GM21526 (cell line): ENCODE data around the gene AP2A1.
"Not testable (repeated sequence)": the region's sequence is repeated elsewhere in the genome, so short reads cannot be mapped to it uniquely, and the experiment has no call there.

Source experiments
- ATAC-seq: cut with Tn5 transposase; IDR thresholded peaks from one replicate; pipeline ENCODE4 v1.9.1; 2021; ENCODE audit warnings: moderate library complexity; ENCODE audit not compliant: unreplicated experiment, low FRiP score

Gene AP2A1

GRCh38 chr19:49766930-49767299, at the start of gene AP2A1:
TSS of gene AP2A1 (plus strand) at chr19:49767001. CDS start at chr19:49767134, 133 bp downstream.
- ATAC-seq: no peak

DNA sequence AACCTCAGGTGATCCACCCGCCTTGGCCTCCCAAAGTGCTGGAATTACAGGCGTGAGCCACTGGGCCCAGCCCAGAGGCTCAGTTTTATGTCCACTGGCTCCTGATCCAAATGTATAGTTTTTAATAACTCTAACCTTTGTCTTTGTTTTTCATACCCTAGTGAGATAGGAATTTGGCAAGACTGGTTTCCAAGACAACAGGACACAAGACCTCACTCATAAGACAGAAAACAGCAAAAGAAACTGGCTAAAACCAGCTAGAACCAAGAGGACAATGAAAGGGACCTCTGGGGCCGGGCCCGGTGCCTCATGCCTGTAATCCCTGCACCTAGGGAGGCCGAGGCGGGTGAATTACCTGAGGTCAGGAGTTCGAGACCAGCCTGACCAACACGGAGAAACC, 48.3 kb upstream of the AP2A1 start:
- no peak for ATAC-seq

DNA sequence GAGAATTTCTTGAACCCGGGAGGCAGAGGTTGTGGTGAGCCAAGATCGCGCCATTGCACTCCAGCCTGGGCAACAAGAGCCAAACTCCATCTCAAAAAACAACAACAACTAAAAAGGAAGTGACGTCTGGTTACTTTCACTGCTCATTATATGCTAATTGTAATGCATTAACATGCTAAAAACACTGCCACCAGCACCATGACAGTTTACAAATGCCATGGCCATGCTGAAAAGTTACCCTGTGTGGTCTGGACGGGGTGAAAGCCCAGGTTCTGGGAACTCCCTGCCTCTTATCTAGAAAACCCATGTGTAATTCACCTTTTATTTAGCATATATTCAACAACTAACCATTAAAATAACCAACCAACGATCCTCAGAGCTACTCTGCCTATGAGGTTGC, 47.8 kb upstream of the AP2A1 start:
- no peak for ATAC-seq

DNA sequence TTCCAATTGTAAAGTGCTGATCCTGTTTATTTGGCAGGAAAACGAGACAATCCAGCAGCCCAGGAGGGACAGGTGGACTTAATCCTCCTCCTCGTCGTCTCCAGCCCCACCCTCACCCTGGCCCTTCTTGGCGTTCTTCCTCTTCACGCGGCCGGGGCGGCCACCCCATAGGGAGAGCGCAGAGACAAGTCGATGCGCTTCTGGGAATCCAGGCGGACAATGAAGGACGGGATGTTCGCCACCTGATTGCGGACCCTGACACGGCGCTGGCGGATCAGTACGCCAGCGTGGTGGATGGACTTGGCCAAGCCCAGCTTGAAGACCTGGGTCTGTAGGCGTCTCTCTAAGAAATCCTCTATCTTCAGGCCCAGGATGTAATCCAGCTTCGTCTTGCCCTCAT, 47.4 kb upstream of the AP2A1 start:
- ATAC-seq: not testable (repeated sequence)

GRCh38 chr19:49727217-49728030, 39.4 kb upstream of the AP2A1 start:
- ATAC-seq: no peak

DNA sequence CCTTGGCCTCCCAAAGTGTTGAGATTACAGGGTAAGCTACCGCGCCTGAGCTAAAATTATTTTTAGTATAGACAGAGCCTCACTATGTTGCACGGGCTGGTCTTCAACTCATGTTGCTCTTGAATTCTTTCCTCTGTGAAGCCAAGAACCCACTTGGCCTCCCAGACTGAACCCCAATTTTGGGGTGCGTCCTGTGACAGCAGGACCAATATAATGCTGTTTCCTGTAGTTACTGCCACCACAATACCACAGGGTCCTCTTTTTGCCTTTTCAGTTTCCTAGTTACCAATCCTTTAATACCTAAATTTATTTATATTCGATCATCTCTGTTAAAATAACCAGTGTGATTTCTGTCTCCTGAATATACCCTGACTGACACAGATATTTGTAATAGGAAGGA, 36.6 kb upstream of the AP2A1 start:
- no peak for ATAC-seq

DNA sequence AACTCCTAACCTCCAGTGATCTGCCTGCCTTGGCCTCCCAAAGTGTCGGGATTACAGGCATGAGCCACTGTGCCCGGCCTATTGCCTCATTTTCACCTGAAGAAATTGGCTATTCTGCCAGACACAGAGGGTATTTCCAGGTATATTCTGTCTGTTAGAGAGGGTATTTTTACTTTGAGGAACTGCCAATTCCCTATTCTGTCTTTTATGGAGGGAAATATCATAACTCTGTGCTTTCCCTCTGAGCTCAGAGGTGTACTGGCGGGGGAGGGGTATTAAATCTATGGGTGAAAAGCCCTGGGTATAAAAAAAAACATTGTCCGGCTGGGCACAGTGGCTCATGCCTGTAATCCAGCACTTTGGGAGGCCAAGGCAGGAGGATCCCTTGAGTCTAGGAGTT, 28.5 kb upstream of the AP2A1 start:
- no peak for ATAC-seq

- ATAC-seq: no peak
These were observed 27.7 kb upstream of the AP2A1 start for GRCh38 chr19:49739098-49739497.

DNA sequence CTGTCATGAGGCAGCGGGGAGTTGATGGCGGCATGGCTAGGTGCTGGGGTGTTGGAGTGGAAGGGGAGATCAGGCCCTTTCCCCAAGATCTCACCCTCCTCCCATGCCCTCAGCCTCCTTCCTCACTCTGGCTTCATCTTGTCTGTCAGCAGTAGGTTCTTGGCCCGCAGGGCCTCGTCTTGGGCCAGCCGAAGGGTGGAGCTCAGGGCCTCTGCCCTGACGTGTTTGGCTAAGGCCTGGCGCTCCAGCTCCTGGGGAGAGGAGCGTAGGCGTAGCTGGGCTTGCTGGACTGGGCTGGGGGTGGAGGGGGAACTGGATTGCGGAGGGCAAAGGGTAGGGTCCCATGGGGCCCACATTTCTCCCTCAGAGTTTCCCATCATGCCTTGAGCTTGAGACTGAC, 26.9 kb upstream of the AP2A1 start:
- no peak for ATAC-seq

DNA sequence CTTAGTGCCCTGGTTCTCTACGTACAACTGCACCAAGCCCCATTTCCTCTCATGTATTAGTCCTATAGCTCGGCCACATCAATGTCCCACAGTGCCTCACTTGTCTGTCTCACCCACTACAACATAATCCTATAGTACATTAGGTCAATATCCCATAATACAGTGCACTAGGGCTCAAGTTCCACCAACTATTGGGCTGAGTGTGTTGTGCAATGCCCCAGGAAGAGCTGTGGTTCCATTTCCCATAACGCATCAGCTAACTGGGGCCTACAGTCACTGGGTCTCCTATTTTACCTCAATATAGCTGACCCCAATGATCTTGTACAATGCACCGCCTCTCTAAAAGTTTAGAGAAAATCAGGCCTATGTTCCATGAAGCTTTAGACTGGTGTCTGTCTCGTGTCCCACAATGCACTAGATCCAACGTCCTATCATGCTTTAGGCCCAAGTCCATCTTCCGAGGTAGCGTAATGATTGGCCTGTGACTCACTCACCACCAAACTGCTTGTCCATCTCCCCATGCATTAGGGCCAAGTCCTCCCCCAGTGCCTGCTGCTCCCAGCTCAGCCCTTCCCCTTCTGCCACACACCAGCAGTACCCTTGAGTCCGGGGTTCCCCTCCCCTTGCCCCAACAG, 25.5 kb upstream of the AP2A1 start:
- no peak for ATAC-seq

DNA sequence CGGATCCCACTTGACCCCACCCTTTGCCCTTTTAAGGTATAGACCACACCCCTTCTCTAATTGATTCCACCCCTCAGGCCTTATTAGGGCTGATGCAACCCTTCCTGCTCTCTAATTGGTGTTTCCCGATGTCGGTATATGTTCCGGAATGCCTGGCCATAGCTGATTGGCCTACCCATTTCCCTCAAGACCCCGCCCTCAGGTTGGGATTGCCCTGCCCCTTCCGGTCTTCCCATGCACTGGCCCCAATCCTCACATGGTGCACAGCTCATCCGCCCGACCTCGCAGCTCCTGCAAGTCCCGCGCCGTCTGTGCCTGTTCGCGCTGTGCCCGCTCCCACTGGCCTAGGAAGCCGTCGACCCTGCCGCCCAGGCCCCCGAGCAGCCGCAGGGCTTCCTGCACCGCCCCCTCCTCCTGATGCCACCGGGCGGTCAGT, 21.8 kb upstream of the AP2A1 start:
- ATAC-seq: no peak

GRCh38 chr19:49746206-49746958, 20.4 kb upstream of the AP2A1 start:
- ATAC-seq: no peak

GRCh38 chr19:49749055-49749716, 17.6 kb upstream of the AP2A1 start:
- ATAC-seq: no peak

DNA sequence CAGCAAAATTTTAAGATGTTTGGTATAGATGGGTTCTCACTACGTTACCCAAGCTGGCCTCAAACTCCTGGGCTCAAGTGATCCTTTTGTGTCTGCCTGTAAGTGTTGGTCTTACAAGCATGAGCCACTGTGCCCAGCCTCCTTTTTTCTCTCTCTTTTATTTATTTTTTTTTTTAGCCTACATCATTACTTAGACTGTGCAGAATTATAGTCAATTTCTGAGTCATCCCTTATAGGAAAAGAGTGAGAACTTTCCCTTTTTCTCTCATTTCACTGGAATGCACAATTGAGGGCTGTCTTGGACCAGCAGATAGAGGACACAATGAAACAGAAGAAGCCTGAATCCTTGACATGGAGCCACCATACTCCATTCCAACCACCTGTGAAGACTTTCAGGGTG, 17.0 kb upstream of the AP2A1 start:
- ATAC-seq: no peak

DNA sequence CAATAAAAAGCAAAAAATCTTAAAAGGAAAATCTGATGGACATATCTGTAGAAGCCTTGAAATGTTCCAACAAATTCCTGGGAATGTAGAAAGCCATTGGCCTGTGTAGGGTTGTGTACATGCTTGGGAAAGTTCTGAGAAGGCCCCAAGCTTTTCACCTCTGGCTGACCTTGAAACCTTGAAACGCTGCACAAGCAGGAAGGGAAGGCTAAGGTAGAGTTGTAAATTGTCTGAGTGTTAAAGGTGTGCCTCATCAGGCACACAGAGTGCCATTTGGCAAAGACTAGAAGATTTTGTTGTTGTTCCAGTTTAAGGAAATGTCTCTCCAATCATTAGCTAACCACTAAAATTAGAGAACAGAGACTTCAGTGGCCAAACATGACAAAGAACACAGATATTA, 14.1 kb upstream of the AP2A1 start:
- no peak for ATAC-seq

DNA sequence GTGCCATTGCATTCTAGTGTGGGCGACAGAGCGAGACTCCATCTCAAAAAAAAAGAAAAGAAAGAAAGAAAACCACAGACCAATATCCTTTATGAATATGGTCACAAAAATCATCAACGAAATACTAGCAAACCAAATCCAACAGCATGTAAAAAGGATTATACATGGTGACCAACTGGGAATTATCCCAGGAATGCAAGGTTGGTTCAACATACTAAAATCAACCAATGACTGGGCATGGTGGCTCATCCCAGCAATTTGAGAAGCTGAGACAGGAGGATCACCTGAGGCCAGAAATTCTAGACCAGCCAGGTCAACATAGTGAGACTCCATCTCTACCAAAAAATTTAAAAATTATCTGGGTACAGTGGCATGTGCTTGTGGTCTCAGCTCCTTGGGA, 10.8 kb upstream of the AP2A1 start:
- ATAC-seq: no peak

GRCh38 chr19:49758292-49758691, 8.5 kb upstream of the AP2A1 start:
- no peak for ATAC-seq

- no peak for ATAC-seq
These were observed 5.6 kb upstream of the AP2A1 start for GRCh38 chr19:49761249-49761624.

DNA sequence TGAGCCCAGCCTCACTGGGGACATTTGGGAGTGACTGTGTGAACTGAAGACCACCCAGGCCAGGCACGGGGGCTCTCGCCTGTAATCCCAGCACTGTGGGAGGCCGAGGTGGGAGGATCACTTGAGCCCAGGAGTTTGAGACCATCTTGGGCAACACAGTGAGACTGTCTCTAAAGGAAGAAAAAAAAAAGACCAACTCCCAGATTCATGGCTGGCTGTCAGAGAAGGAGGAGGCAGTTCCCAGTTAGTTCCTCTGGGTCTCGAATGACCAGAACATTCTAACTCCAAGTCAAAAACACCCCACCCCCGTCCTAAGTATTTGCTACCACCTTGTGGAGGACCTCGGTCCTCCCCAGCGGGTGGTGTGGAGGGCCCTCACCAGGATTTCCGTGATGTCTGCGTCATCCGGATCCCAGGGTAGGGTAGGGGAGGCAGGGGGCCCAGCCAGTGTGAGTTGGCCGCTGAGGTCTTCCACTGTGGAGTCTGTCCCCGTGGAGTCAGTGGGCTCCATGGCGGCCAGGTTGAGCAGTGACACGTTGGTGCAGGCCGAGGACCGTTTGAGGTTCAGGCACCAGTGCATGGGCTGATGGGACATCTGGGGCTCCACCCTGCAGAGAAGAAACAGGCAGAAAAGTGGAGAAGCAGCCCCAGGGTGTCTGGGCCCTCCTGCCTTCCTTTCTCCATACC, 5.0 kb upstream of the AP2A1 start:
- ATAC-seq: no peak

GRCh38 chr19:49763230-49763629, 3.6 kb upstream of the AP2A1 start, which contains the start of gene TSKS:
TSS of gene TSKS (minus strand) at chr19:49763306. CDS start at chr19:49763247, 59 bp downstream.
- no peak for ATAC-seq
